ENCODE results near the gene DLGAP5.

DLGAP5 gene

GRCh38 chr14:55198749-55199148 lies 7.4 kb upstream of the DLGAP5 start:
- no peak overlapping the region for H3K4me3 Mint-ChIP-seq
- no peak overlapping the region for H3K27ac Mint-ChIP-seq
- H3K4me1 Mint-ChIP-seq = no peaks in the 10 kb centered on the region
- no peaks in the 10 kb centered on the region for H3K9me3 Mint-ChIP-seq
- H3K27me3 Mint-ChIP-seq = peaks cover 6% of the 10 kb centered on the region
- no peaks in the 10 kb centered on the region for H3K36me3 Mint-ChIP-seq

- no peak overlapping the region for H3K4me3 Mint-ChIP-seq
- no peaks in the 10 kb centered on the region for H3K9me3 Mint-ChIP-seq
- H3K36me3 Mint-ChIP-seq = no peaks in the 10 kb centered on the region
- H3K4me1 Mint-ChIP-seq = peaks cover 18% of the 10 kb centered on the region
- peaks cover 2% of the 10 kb centered on the region for H3K27me3 Mint-ChIP-seq
- no peak overlapping the region for H3K27ac Mint-ChIP-seq
Measured at GRCh38 chr14:55194656-55195355, 3.4 kb upstream of the DLGAP5 start.

- Mint-ChIP-seq H3K4me1 (peaks cover 18% of the 10 kb centered on the region), H3K36me3 (no peaks in the 10 kb centered on the region), H3K27me3 (no peaks in the 10 kb centered on the region), H3K9me3 (no peaks in the 10 kb centered on the region), H3K4me3 (peak overlapping the region; percentile 84), H3K27ac (peak overlapping the region; percentile 76)
Measured at GRCh38 chr14:55192054-55192621, 753 bp upstream of the DLGAP5 start.

- Mint-ChIP-seq H3K27ac (no peak overlapping the region), H3K36me3 (no peaks in the 10 kb centered on the region), H3K9me3 (no peaks in the 10 kb centered on the region), H3K27me3 (no peaks in the 10 kb centered on the region), H3K4me1 (peaks cover 18% of the 10 kb centered on the region), H3K4me3 (peak overlapping the region; percentile 84)
Measured at GRCh38 chr14:55190906-55191202, 531 bp downstream of the DLGAP5 start.

GRCh38 chr14:55188686-55189295 lies 2.6 kb downstream of the DLGAP5 start:
- Mint-ChIP-seq H3K9me3 (no peaks in the 10 kb centered on the region), H3K27ac (no peak overlapping the region), H3K4me3 (no peak overlapping the region)

GRCh38 chr14:55180434-55180833 lies 11.0 kb downstream of the DLGAP5 start:
- H3K4me3 Mint-ChIP-seq = no peak overlapping the region
- H3K27ac Mint-ChIP-seq = no peak overlapping the region
- no peaks in the 10 kb centered on the region for H3K4me1 Mint-ChIP-seq
- H3K36me3 Mint-ChIP-seq = no peaks in the 10 kb centered on the region
- H3K9me3 Mint-ChIP-seq = no peaks in the 10 kb centered on the region
- no peaks in the 10 kb centered on the region for H3K27me3 Mint-ChIP-seq

More at GRCh38 chr14:55188686-55189295, 2.6 kb downstream of the DLGAP5 start:
- H3K4me1 Mint-ChIP-seq = peaks cover 18% of the 10 kb centered on the region
- no peaks in the 10 kb centered on the region for H3K27me3 Mint-ChIP-seq
- H3K36me3 Mint-ChIP-seq = no peaks in the 10 kb centered on the region

GRCh38 chr14:55180006-55180405 lies 11.4 kb downstream of the DLGAP5 start:
- Mint-ChIP-seq H3K9me3 (no peaks in the 10 kb centered on the region), H3K4me1 (no peaks in the 10 kb centered on the region), H3K27me3 (no peaks in the 10 kb centered on the region), H3K27ac (no peak overlapping the region), H3K36me3 (no peaks in the 10 kb centered on the region), H3K4me3 (no peak overlapping the region)

- H3K4me3 Mint-ChIP-seq = no peak overlapping the region
- H3K9me3 Mint-ChIP-seq = no peaks in the 10 kb centered on the region
- H3K36me3 Mint-ChIP-seq = no peaks in the 10 kb centered on the region
Measured at GRCh38 chr14:55170526-55170925, 20.9 kb downstream of the DLGAP5 start.

GRCh38 chr14:55160989-55161388 lies 30.4 kb downstream of the DLGAP5 start:
- Mint-ChIP-seq H3K27me3 (no peaks in the 10 kb centered on the region), H3K36me3 (no peaks in the 10 kb centered on the region), H3K27ac (no peak overlapping the region), H3K4me1 (peaks cover 14% of the 10 kb centered on the region), H3K9me3 (no peaks in the 10 kb centered on the region), H3K4me3 (no peak overlapping the region)

More at GRCh38 chr14:55170526-55170925, 20.9 kb downstream of the DLGAP5 start:
- Mint-ChIP-seq H3K4me1 (no peaks in the 10 kb centered on the region), H3K27ac (no peak overlapping the region), H3K27me3 (no peaks in the 10 kb centered on the region)

GRCh38 chr14:55158412-55158811 lies 33.0 kb downstream of the DLGAP5 start:
- H3K4me1 Mint-ChIP-seq = peaks cover 5% of the 10 kb centered on the region
- no peaks in the 10 kb centered on the region for H3K9me3 Mint-ChIP-seq
- H3K4me3 Mint-ChIP-seq = no peak overlapping the region
- no peak overlapping the region for H3K27ac Mint-ChIP-seq
- no peaks in the 10 kb centered on the region for H3K27me3 Mint-ChIP-seq
- no peaks in the 10 kb centered on the region for H3K36me3 Mint-ChIP-seq

GRCh38 chr14:55157080-55157479 lies 34.3 kb downstream of the DLGAP5 start:
- H3K36me3 Mint-ChIP-seq = no peaks in the 10 kb centered on the region
- no peak overlapping the region for H3K27ac Mint-ChIP-seq
- peaks cover 5% of the 10 kb centered on the region for H3K4me1 Mint-ChIP-seq
- H3K27me3 Mint-ChIP-seq = no peaks in the 10 kb centered on the region
- no peak overlapping the region for H3K4me3 Mint-ChIP-seq
- no peaks in the 10 kb centered on the region for H3K9me3 Mint-ChIP-seq

- Mint-ChIP-seq H3K36me3 (no peaks in the 10 kb centered on the region), H3K9me3 (no peaks in the 10 kb centered on the region), H3K4me3 (no peak overlapping the region), H3K4me1 (peaks cover 5% of the 10 kb centered on the region), H3K27me3 (no peaks in the 10 kb centered on the region), H3K27ac (no peak overlapping the region)
Measured at GRCh38 chr14:55153951-55154350, 37.4 kb downstream of the DLGAP5 start.

- Mint-ChIP-seq H3K27ac (no peak overlapping the region), H3K4me3 (no peak overlapping the region), H3K9me3 (no peaks in the 10 kb centered on the region), H3K36me3 (no peaks in the 10 kb centered on the region), H3K4me1 (peaks cover 5% of the 10 kb centered on the region), H3K27me3 (no peaks in the 10 kb centered on the region)
Measured at GRCh38 chr14:55152052-55152753, 39.2 kb downstream of the DLGAP5 start.

GRCh38 chr14:55151601-55152000 lies 39.8 kb downstream of the DLGAP5 start:
- Mint-ChIP-seq H3K27me3 (no peaks in the 10 kb centered on the region), H3K36me3 (no peaks in the 10 kb centered on the region), H3K27ac (no peak overlapping the region), H3K9me3 (no peaks in the 10 kb centered on the region), H3K4me1 (peaks cover 2% of the 10 kb centered on the region), H3K4me3 (no peak overlapping the region)

GRCh38 chr14:55146425-55146824 lies 45.0 kb downstream of the DLGAP5 start:
- H3K4me1 Mint-ChIP-seq = no peaks in the 10 kb centered on the region
- no peaks in the 10 kb centered on the region for H3K9me3 Mint-ChIP-seq
- H3K27ac Mint-ChIP-seq = no peak overlapping the region
- no peaks in the 10 kb centered on the region for H3K27me3 Mint-ChIP-seq
- H3K36me3 Mint-ChIP-seq = no peaks in the 10 kb centered on the region
- no peak overlapping the region for H3K4me3 Mint-ChIP-seq

- Mint-ChIP-seq H3K27ac (no peak overlapping the region), H3K36me3 (no peaks in the 10 kb centered on the region), H3K9me3 (no peaks in the 10 kb centered on the region), H3K27me3 (no peaks in the 10 kb centered on the region), H3K4me1 (no peaks in the 10 kb centered on the region), H3K4me3 (no peak overlapping the region)
Measured at GRCh38 chr14:55142466-55142865, 48.9 kb downstream of the DLGAP5 start.
